ACHN (cell line): ENCODE measurements around the gene DAPP1.
"Not testable (repeated sequence)": the region's sequence is repeated elsewhere in the genome, so short reads cannot be mapped to it uniquely, and the experiment has no call there.

Experiments used
- DNase-seq: peaks from one replicate; pipeline ENCODE4 v3.0.0-alpha.2; 2015
- in situ Hi-C: cut with HindIII; loops from 2 replicates; pipeline ENCODE4 v1.10.0; 2017; ENCODE audit warnings: low sequenced_read_pairs, low pct_ligation_motif_present, low pct_unique_long_range_greater_than_20kb

Gene DAPP1

GRCh38 chr4:99818661-99819060 lies 2.0 kb downstream of the DAPP1 start:
- DNase-seq = no peak
- in situ Hi-C loops = no loop called here

- DNase-seq = no peak
- in situ Hi-C loops = no loop called here
Measured at GRCh38 chr4:99821918-99822503, 5.4 kb downstream of the DAPP1 start.

GRCh38 chr4:99822734-99823133 lies 6.1 kb downstream of the DAPP1 start:
- no peak for DNase-seq
- in situ Hi-C loops = no loop called here

GRCh38 chr4:99824070-99824599 lies 7.5 kb downstream of the DAPP1 start:
- DNase-seq = no peak
- in situ Hi-C loops = no loop called here

- in situ Hi-C loops = no loop called here
- no peak for DNase-seq
Measured at GRCh38 chr4:99825272-99825671, 8.6 kb downstream of the DAPP1 start.

- in situ Hi-C loops = no loop called here
Measured at GRCh38 chr4:99826016-99826415, 9.4 kb downstream of the DAPP1 start.

GRCh38 chr4:99827454-99827853 lies 10.8 kb downstream of the DAPP1 start:
- in situ Hi-C loops = no loop called here
- DNase-seq = no peak

More at GRCh38 chr4:99826016-99826415, 9.4 kb downstream of the DAPP1 start:
- DNase-seq = no peak

- no peak for DNase-seq
- in situ Hi-C loops = no loop called here
Measured at GRCh38 chr4:99827857-99828256, 11.2 kb downstream of the DAPP1 start.

- no peak for DNase-seq
- in situ Hi-C loops = no loop called here
Measured at GRCh38 chr4:99828477-99828876, 11.8 kb downstream of the DAPP1 start.

- in situ Hi-C loops, DNase-seq: not testable (repeated sequence)
Measured at GRCh38 chr4:99830051-99830450, 13.4 kb downstream of the DAPP1 start.

GRCh38 chr4:99832321-99832720 lies 15.7 kb downstream of the DAPP1 start:
- in situ Hi-C loops = no loop called here
- DNase-seq = no peak

GRCh38 chr4:99832758-99833157 lies 16.1 kb downstream of the DAPP1 start:
- in situ Hi-C loops = no loop called here
- no peak for DNase-seq

GRCh38 chr4:99833756-99834155 lies 17.1 kb downstream of the DAPP1 start:
- in situ Hi-C loops = no loop called here
- DNase-seq = no peak

- DNase-seq = no peak
- in situ Hi-C loops = no loop called here
Measured at GRCh38 chr4:99834569-99834968, 17.9 kb downstream of the DAPP1 start.

GRCh38 chr4:99835942-99836341 lies 19.3 kb downstream of the DAPP1 start:
- in situ Hi-C loops = no loop called here
- no peak for DNase-seq

GRCh38 chr4:99838927-99839326 lies 22.3 kb downstream of the DAPP1 start:
- in situ Hi-C loops = no loop called here

GRCh38 chr4:99841129-99841528 lies 24.5 kb downstream of the DAPP1 start:
- in situ Hi-C loops = no loop called here

More at GRCh38 chr4:99838927-99839326, 22.3 kb downstream of the DAPP1 start:
- DNase-seq = no peak

GRCh38 chr4:99843413-99843812 lies 26.8 kb downstream of the DAPP1 start:
- no peak for DNase-seq
- in situ Hi-C loops = no loop called here

More at GRCh38 chr4:99841129-99841528, 24.5 kb downstream of the DAPP1 start:
- DNase-seq = no peak

GRCh38 chr4:99844048-99844447 lies 27.4 kb downstream of the DAPP1 start:
- no peak for DNase-seq
- in situ Hi-C loops = no loop called here

GRCh38 chr4:99845179-99845578 lies 28.6 kb downstream of the DAPP1 start:
- in situ Hi-C loops = no loop called here
- DNase-seq = no peak
